ENCODE results near the gene ZYG11A.
A peak's percentile ranks its signal among the peaks of the same experiment; 100 is the strongest.

DNA sequence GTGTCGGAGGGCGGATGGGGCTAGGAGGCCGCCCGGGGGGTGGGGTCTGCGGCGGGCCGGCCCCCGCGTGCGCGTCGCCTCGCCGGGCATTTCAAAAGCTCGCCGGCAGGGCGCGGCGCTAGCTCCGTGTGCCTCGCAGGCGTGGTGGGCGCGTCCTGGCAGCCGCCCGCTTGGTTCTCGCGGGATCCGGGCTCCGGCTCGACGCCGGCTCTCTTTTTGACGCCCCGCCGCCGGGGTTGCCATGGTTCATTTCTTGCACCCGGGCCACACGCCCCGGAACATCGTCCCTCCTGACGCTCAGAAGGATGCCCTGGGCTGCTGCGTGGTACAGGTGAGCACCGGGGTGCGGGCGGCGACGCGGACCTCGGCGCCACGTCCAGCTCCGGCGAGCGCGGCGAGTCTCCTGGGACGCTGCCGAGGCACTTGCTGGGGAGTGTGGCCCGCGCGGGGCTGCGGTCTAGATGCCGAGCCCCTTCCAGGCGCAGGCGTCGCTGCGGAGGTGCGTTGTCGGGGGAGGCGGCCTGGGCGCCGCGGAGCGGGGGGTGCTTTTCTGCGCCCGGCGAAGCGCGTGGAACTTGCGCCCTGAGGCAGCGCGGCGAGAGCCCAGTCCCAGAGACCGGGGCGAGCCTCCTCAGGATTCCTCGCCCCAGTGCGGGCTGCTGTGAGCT, at the start of gene ZYG11A:
- TF ChIP-seq CTCF (IDR thresholded peaks at IDR 0.05; ENCODE audit: insufficient read depth, low read depth, low read length) (no peak), EZH2 (IDR thresholded peaks at IDR 0.05; ENCODE audit: insufficient read depth, low read length) (peak; percentile 87)

Data from astrocyte (in vitro differentiated cells and primary cell).